A673 (cell line): ENCODE results near the gene AKAP17A. TPM values are rescaled to one million over a fixed set of nuclear protein-coding genes. Genes with fewer than 3 reads are reported as not detected.
"Not testable (repeated sequence)": the region's sequence is repeated elsewhere in the genome, so short reads cannot be mapped to it uniquely, and the experiment has no call there.

ENCODE experiments used
- BruUV-seq: library from RNA; stranded (reverse); fragments of 400-500 nt; replicated peaks from 2 replicates; lab custom pipeline; 2021; lab: Mats Ljungman, UMichigan
- CTCF ChIA-PET: fragments of 300-600 bp; sonication (Branson Sonifier 250); formaldehyde crosslinking; loops from one replicate; lab custom pipeline; 2022; ENCODE audit warnings: antibody characterized with exemption; lab: Charles Lee
- POLR2A ChIA-PET: fragments of 300-600 bp; sonication (Branson Sonifier 250); formaldehyde crosslinking; loops from one replicate; lab custom pipeline; 2022; ENCODE audit warnings: antibody characterized with exemption; ENCODE audit not compliant: low non-redundant PET; lab: Charles Lee
- DNase-seq: peaks from one replicate; pipeline ENCODE4 v3.0.0-alpha.2; 2015; ENCODE audit warnings: low spot score
- H3K27ac ChIP-seq: fragments of 200-600 bp; sonication (generic); 2 replicates; pipeline ENCODE4 v1.5.1; 2016; ENCODE audit warnings: mixed run types, low read depth, mild to moderate bottlenecking, mixed read lengths, antibody characterized with exemption, low read length; ENCODE audit not compliant: poor library complexity, severe bottlenecking
- H3K27me3 ChIP-seq: fragments of 200-600 bp; sonication (generic); replicated peaks from 2 replicates; pipeline ENCODE4 v1.6.1; 2017; ENCODE audit warnings: mixed run types, low read depth, mild to moderate bottlenecking, mixed read lengths, antibody characterized with exemption, low read length; ENCODE audit not compliant: insufficient read depth, poor library complexity
- H3K36me3 ChIP-seq: fragments of 200-600 bp; sonication (generic); 2 replicates; pipeline ENCODE4 v1.6.1; 2016; ENCODE audit warnings: mixed run types, mild to moderate bottlenecking, mixed read lengths, antibody characterized with exemption, low read length; ENCODE audit not compliant: insufficient read depth, poor library complexity, severe bottlenecking
- H3K4me1 ChIP-seq: fragments of 200-600 bp; sonication (generic); 2 replicates; pipeline ENCODE4 v1.6.1; 2017; ENCODE audit warnings: mixed run types, mild to moderate bottlenecking, mixed read lengths, antibody characterized with exemption, low read length; ENCODE audit not compliant: insufficient read depth, poor library complexity, severe bottlenecking
- H3K4me3 ChIP-seq: fragments of 200-600 bp; sonication (generic); 2 replicates; pipeline ENCODE4 v1.5.1; 2016; ENCODE audit warnings: low read depth, mixed run types, mild to moderate bottlenecking, mixed read lengths, low read length; ENCODE audit not compliant: poor library complexity, severe bottlenecking
- H3K9me3 ChIP-seq: fragments of 200-600 bp; sonication (generic); 2 replicates; pipeline ENCODE4 v1.6.1; 2016; ENCODE audit warnings: mixed run types, low read depth, mild to moderate bottlenecking, mixed read lengths, antibody characterized with exemption, low read length; ENCODE audit not compliant: poor library complexity, severe bottlenecking
- CTCF ChIP-seq: fragments of 300-800, 200-600 bp; sonication (generic); conservative IDR thresholded peaks from 2 replicates; pipeline ENCODE4 v1.5.1; 2017; ENCODE audit warnings: low read depth, mild to moderate bottlenecking, antibody characterized with exemption, low read length, moderate library complexity, mixed read lengths
- EZH2 ChIP-seq: fragments of 200-600 bp; sonication (generic); IDR thresholded peaks from 2 replicates; pipeline ENCODE4 v1.6.1; 2017; ENCODE audit warnings: borderline replicate concordance, low read depth, mild to moderate bottlenecking, mixed read lengths, antibody characterized with exemption, low read length; ENCODE audit not compliant: poor library complexity, severe bottlenecking
- intact Hi-C: fragments of 100-400 bp; cut with micrococcal nuclease; formaldehyde crosslinking; loops from one replicate; pipeline ENCODE4 v1.10.0; 2022; ENCODE audit not compliant: unreplicated experiment
- total RNA-seq: library from RNA; stranded (reverse); gene quantifications from 2 replicates; pipeline ENCODE4 v1.2.3, GENCODE V29; 2021

AKAP17A gene
- total RNA-seq, 1 experiment from 2014 or later = 39.7 TPM

- BruUV-seq = no TSS peak
- Histone ChIP-seq H3K36me3 (no peaks in the 10 kb centered on the region), H3K4me3 (no peak overlapping the region), H3K4me1 (no peaks in the 10 kb centered on the region), H3K9me3 (no peaks in the 10 kb centered on the region), H3K27me3 (no peaks in the 10 kb centered on the region), H3K27ac (no peak overlapping the region)
- ChIA-PET POLR2A (no interaction called here), CTCF (no interaction called here)
- DNase-seq = no peak
- intact Hi-C loops = no loop called here
- TF ChIP-seq EZH2 (no peak), CTCF (no peak)
Measured at GRCh38 chrX:1618689-1619088, 27.3 kb downstream of the AKAP17A start.

- intact Hi-C loops = no loop called here
- no peak for TF ChIP-seq EZH2
- no peaks in the 10 kb centered on the region for H3K36me3 ChIP-seq
- no peak for DNase-seq
- CTCF ChIA-PET = no interaction called here
- H3K27ac ChIP-seq = no peak overlapping the region
- POLR2A ChIA-PET = no interaction called here
- no peaks in the 10 kb centered on the region for H3K27me3 ChIP-seq
- no TSS peak for BruUV-seq
- H3K4me1 ChIP-seq = no peaks in the 10 kb centered on the region
- no peaks in the 10 kb centered on the region for H3K9me3 ChIP-seq
- no peak overlapping the region for H3K4me3 ChIP-seq
Measured at GRCh38 chrX:1623691-1624090, 32.3 kb downstream of the AKAP17A start.

- H3K27ac ChIP-seq, H3K9me3 ChIP-seq, CTCF ChIA-PET, H3K4me1 ChIP-seq, POLR2A ChIA-PET, DNase-seq, intact Hi-C loops, H3K27me3 ChIP-seq, H3K4me3 ChIP-seq, BruUV-seq, H3K36me3 ChIP-seq: not testable (repeated sequence)
Measured at GRCh38 chrX:1624158-1624860, 32.9 kb downstream of the AKAP17A start.

GRCh38 chrX:1624861-1625215, 33.4 kb downstream of the AKAP17A start:
- BruUV-seq, H3K27ac ChIP-seq, CTCF ChIA-PET, H3K36me3 ChIP-seq, POLR2A ChIA-PET, intact Hi-C loops, H3K9me3 ChIP-seq, H3K4me3 ChIP-seq, DNase-seq, H3K4me1 ChIP-seq, H3K27me3 ChIP-seq: not testable (repeated sequence)
